H9 (cell line): ENCODE data around the gene IFIH1. TPM values are rescaled to one million over a fixed set of nuclear protein-coding genes. Genes with fewer than 3 reads are reported as not detected.

Experiments
- DNase-seq: peaks from one replicate; pipeline ENCODE4 v3.0.0-alpha.2; 2017
- H2AFZ ChIP-seq: one replicate; pipeline ENCODE4 v1.6.1; 2013; ENCODE audit warnings: mild to moderate bottlenecking, low read length, control low read depth, moderate library complexity
- H2AK5ac ChIP-seq: 2 replicates; pipeline ENCODE4 v1.6.1; 2013; ENCODE audit warnings: low read length, control low read depth, mixed read lengths; ENCODE audit not compliant: insufficient read length
- H2BK120ac ChIP-seq: one replicate; pipeline ENCODE4 v1.6.1; 2013; ENCODE audit warnings: low read depth, mild to moderate bottlenecking, low read length, control low read depth, inconsistent platforms; ENCODE audit not compliant: poor library complexity, severe bottlenecking
- H2BK12ac ChIP-seq: 2 replicates; pipeline ENCODE4 v1.6.1; 2013; ENCODE audit warnings: low read length, control low read depth, mixed read lengths, low read depth; ENCODE audit not compliant: insufficient read length
- H2BK15ac ChIP-seq: 2 replicates; pipeline ENCODE4 v1.6.1; 2013; ENCODE audit warnings: low read depth, low read length, control low read depth
- H2BK20ac ChIP-seq: one replicate; pipeline ENCODE4 v1.6.1; 2013; ENCODE audit warnings: low read depth, mild to moderate bottlenecking, low read length, control low read depth, inconsistent platforms; ENCODE audit not compliant: poor library complexity, severe bottlenecking
- H2BK5ac ChIP-seq: 2 replicates; pipeline ENCODE4 v1.6.1; 2013; ENCODE audit warnings: low read length, control low read depth, mixed read lengths; ENCODE audit not compliant: insufficient read length
- H3K14ac ChIP-seq: 2 replicates; pipeline ENCODE4 v1.6.1; 2013; ENCODE audit warnings: low read length, control low read depth; ENCODE audit not compliant: insufficient read depth
- H3K18ac ChIP-seq: 2 replicates; pipeline ENCODE4 v1.6.1; 2013; ENCODE audit warnings: low read depth, mild to moderate bottlenecking, mixed read lengths, low read length, control low read depth; ENCODE audit not compliant: insufficient read length
- H3K23ac ChIP-seq: 2 replicates; pipeline ENCODE4 v1.6.1; 2013; ENCODE audit warnings: low read length, control low read depth, mixed read lengths, low read depth; ENCODE audit not compliant: insufficient read length
- H3K23me2 ChIP-seq: 2 replicates; pipeline ENCODE4 v1.6.1; 2013; ENCODE audit warnings: low read depth, mild to moderate bottlenecking, mixed read lengths, low read length, control low read depth; ENCODE audit not compliant: insufficient read length, poor library complexity, severe bottlenecking
- H3K27ac ChIP-seq: 2 replicates; pipeline ENCODE4 v1.5.1; 2013; ENCODE audit warnings: low read length, control low read depth, mixed read lengths, low read depth; ENCODE audit not compliant: insufficient read length
- H3K27me3 ChIP-seq: 2 replicates; pipeline ENCODE4 v1.6.1; 2013; ENCODE audit warnings: low read length, control low read depth, inconsistent platforms; ENCODE audit not compliant: insufficient read depth
- H3K4ac ChIP-seq: 2 replicates; pipeline ENCODE4 v1.6.1; 2013; ENCODE audit warnings: low read depth, mild to moderate bottlenecking, control low read depth, inconsistent platforms, low read length, moderate library complexity
- H3K4me1 ChIP-seq: 2 replicates; pipeline ENCODE4 v1.6.1; 2013; ENCODE audit warnings: low read length, control low read depth, inconsistent platforms; ENCODE audit not compliant: insufficient read depth
- H3K4me2 ChIP-seq: 2 replicates; pipeline ENCODE4 v1.6.1; 2013; ENCODE audit warnings: low read length, control low read depth, mixed read lengths; ENCODE audit not compliant: insufficient read length, insufficient read depth
- H3K56ac ChIP-seq: 2 replicates; pipeline ENCODE4 v1.6.1; 2013; ENCODE audit warnings: low read depth, mild to moderate bottlenecking, mixed read lengths, low read length, control low read depth; ENCODE audit not compliant: insufficient read length
- H3K79me1 ChIP-seq: 2 replicates; pipeline ENCODE4 v1.6.1; 2013; ENCODE audit warnings: low read depth, mild to moderate bottlenecking, moderate library complexity, low read length, control low read depth, inconsistent platforms; ENCODE audit not compliant: insufficient read depth, poor library complexity, severe bottlenecking
- H3K79me2 ChIP-seq: 2 replicates; pipeline ENCODE4 v1.6.1; 2013; ENCODE audit warnings: low read length, control low read depth, inconsistent platforms; ENCODE audit not compliant: insufficient read depth
- H3K9ac ChIP-seq: 2 replicates; pipeline ENCODE4 v1.6.1; 2013; ENCODE audit warnings: low read length, control low read depth, mixed read lengths; ENCODE audit not compliant: insufficient read length; ENCODE audit errors: extremely low read depth
- H3K9me3 ChIP-seq: one replicate; pipeline ENCODE4 v1.6.1; 2013; ENCODE audit warnings: low read depth, low read length, inconsistent platforms; ENCODE audit not compliant: control insufficient read depth
- H3T11ph ChIP-seq: one replicate; pipeline ENCODE4 v1.6.1; 2013; ENCODE audit warnings: mild to moderate bottlenecking, low read length, control low read depth, inconsistent platforms
- H4K20me1 ChIP-seq: one replicate; pipeline ENCODE4 v1.6.1; 2013; ENCODE audit not compliant: control insufficient read depth, insufficient read length, insufficient read depth
- H4K5ac ChIP-seq: 2 replicates; pipeline ENCODE4 v1.6.1; 2013; ENCODE audit warnings: low read depth, mild to moderate bottlenecking, mixed read lengths, low read length, control low read depth; ENCODE audit not compliant: insufficient read length
- H4K8ac ChIP-seq: replicated peaks from 2 replicates; pipeline ENCODE4 v1.6.1; 2013; ENCODE audit warnings: low read length, control low read depth, mixed read lengths, low read depth; ENCODE audit not compliant: insufficient read length
- H4K91ac ChIP-seq: 2 replicates; pipeline ENCODE4 v1.6.1; 2013; ENCODE audit warnings: low read depth, mild to moderate bottlenecking, moderate library complexity, mixed read lengths, low read length, control low read depth; ENCODE audit not compliant: insufficient read length
- H3K27ac Mint-ChIP-seq, 3 experiments: 2 replicates in 2 of 3; 3 replicates in 1 of 3; pipeline ENCODE4 v1.8.0; 2020 to 2021; ENCODE audit warnings: mixed read lengths in 3 of 3, mild to moderate bottlenecking in 1 of 3, moderate library complexity in 1 of 3
- H3K27me3 Mint-ChIP-seq: 2 replicates; pipeline ENCODE4 v1.8.0; 2021; ENCODE audit warnings: low read depth, mild to moderate bottlenecking, moderate library complexity, mixed read lengths
- H3K36me3 Mint-ChIP-seq, 3 experiments: 2 replicates in 2 of 3; 3 replicates in 1 of 3; pipeline ENCODE4 v1.8.0; 2020 to 2021; ENCODE audit warnings: low read depth in 3 of 3, mixed read lengths in 3 of 3; ENCODE audit not compliant: insufficient read depth in 1 of 3
- H3K4me1 Mint-ChIP-seq, 2 experiments: 2 replicates each; pipeline ENCODE4 v1.8.0; 2020; ENCODE audit warnings: mixed read lengths in 2 of 2
- H3K4me3 Mint-ChIP-seq, 2 experiments: 2 replicates in 1 of 2; 3 replicates in 1 of 2; pipeline ENCODE4 v1.8.0; 2020 to 2021; ENCODE audit warnings: mild to moderate bottlenecking in 2 of 2, mixed read lengths in 2 of 2, moderate library complexity in 1 of 2
- H3K9me3 Mint-ChIP-seq, 2 experiments: 2 replicates in 1 of 2; 3 replicates in 1 of 2; pipeline ENCODE4 v1.8.0; 2020; ENCODE audit warnings: mild to moderate bottlenecking in 2 of 2, mixed read lengths in 2 of 2, moderate library complexity in 1 of 2
- WGBS: extraction: QIAGEN DNeasy Blood & Tissue Kit; methylation state at CpG from one replicate; pipeline ENCODE4 v1.1.7; 2013; ENCODE audit warnings: missing lambda C conversion rate, low lambda C conversion rate, mixed read lengths; ENCODE audit not compliant: insufficient read length; ENCODE audit errors: extremely low coverage; 5-methylcytosine and 5-hydroxymethylcytosine counted together
- total RNA-seq: library from RNA; stranded (reverse); gene quantifications from 2 replicates; pipeline ENCODE4 v1.2.1, GENCODE V29; 2021
- TF ChIP-seq, protein P1 (sequence below): fragments of 200-600 bp; sonication (generic); conservative IDR thresholded peaks from 3 replicates; pipeline ENCODE4 v1.8.0; 2021; ENCODE audit warnings: antibody characterized with exemption, mild to moderate bottlenecking

The IFIH1 gene
- total RNA-seq, 1 experiment from 2014 or later: 0.81 TPM

DNA sequence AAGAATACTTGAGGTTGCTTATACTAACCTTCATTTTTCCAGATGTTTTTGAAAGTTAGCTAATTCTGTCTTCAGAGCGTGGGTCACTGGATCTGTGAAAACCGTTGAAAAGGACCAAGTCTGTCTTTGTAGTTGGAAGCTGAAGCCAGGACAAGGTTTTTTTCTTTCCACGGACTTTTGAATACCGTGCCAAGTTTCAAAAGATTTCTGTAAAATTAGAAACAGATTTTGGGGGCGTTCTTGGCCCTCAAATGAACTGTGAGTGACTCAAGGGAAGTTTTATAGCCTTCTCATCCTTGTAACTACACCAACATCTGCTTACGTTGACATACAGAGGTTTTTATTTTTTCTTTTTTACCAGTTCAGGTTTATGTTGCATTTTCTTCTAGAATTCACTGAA lies 75.2 kb downstream of the IFIH1 start, which contains the start of gene FAP:
Gene FAP, minus strand, starts transcription at position 152 of the 400 bp plus-strand sequence. Its CDS starts 118 bp downstream, at position 34.
- Histone ChIP-seq H2AK5ac (no peak within 1 kb of the TSS), H2BK20ac (no peak within 1 kb of the TSS), H2BK5ac (no peak within 1 kb of the TSS), H4K8ac (no peak within 1 kb of the TSS), H3K18ac (no peak within 1 kb of the TSS), H3K9ac (no peak within 1 kb of the TSS), H3K27me3 (no peaks in the 10 kb centered on the region), H3K79me1 (no peaks in the 10 kb centered on the region), H3K4me2 (no peak within 1 kb of the TSS), H3K14ac (no peak within 1 kb of the TSS), H2BK120ac (no peak within 1 kb of the TSS), H2AFZ (no peak within 1 kb of the TSS), H3K4me1 (no peaks in the 10 kb centered on the region), H3K4ac (no peak within 1 kb of the TSS), H4K91ac (no peak within 1 kb of the TSS), H3K23ac (no peak within 1 kb of the TSS), H3K23me2 (no peaks in the 10 kb centered on the region), H3K56ac (no peak within 1 kb of the TSS), H3K9me3 (no peaks in the 10 kb centered on the region), H3T11ph (no peak within 1 kb of the TSS), H4K5ac (no peak within 1 kb of the TSS), H3K27ac (no peak within 1 kb of the TSS), H2BK15ac (no peak within 1 kb of the TSS), H4K20me1 (no peaks in the 10 kb centered on the region), H2BK12ac (no peak within 1 kb of the TSS), H3K79me2 (no peaks in the 10 kb centered on the region)
- Mint-ChIP-seq H3K27me3 (no peaks in the 10 kb centered on the region), H3K4me1 (peaks cover 4 to 11% of the 10 kb centered on the region in 2 experiments; a peak in 3 of 4 replicates), H3K4me3 (no peak within 1 kb of the TSS), H3K9me3 (no peaks in the 10 kb centered on the region; a peak in 1 of 5 replicates), H3K36me3 (no peaks in the 10 kb centered on the region), H3K27ac (no peak within 1 kb of the TSS)
- TF ChIP-seq, protein P1, sequence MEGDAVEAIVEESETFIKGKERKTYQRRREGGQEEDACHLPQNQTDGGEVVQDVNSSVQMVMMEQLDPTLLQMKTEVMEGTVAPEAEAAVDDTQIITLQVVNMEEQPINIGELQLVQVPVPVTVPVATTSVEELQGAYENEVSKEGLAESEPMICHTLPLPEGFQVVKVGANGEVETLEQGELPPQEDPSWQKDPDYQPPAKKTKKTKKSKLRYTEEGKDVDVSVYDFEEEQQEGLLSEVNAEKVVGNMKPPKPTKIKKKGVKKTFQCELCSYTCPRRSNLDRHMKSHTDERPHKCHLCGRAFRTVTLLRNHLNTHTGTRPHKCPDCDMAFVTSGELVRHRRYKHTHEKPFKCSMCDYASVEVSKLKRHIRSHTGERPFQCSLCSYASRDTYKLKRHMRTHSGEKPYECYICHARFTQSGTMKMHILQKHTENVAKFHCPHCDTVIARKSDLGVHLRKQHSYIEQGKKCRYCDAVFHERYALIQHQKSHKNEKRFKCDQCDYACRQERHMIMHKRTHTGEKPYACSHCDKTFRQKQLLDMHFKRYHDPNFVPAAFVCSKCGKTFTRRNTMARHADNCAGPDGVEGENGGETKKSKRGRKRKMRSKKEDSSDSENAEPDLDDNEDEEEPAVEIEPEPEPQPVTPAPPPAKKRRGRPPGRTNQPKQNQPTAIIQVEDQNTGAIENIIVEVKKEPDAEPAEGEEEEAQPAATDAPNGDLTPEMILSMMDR: no peak
- no peak for DNase-seq
- WGBS: no CpG with 5 or more reads among the region's 6 CpGs
